Liver (tissue), 9 donors: ENCODE measurements around the gene HDAC9. TPM values are rescaled to one million over a fixed set of nuclear protein-coding genes. Genes with fewer than 3 reads are reported as not detected.

ENCODE experiments used
- DNase-seq: peaks from one replicate; pipeline ENCODE4 v3.0.0-alpha.2; 2017; ENCODE audit warnings: low spot score
- H3K27ac ChIP-seq, 2 donors: one replicate each; pipeline ENCODE4 v1.7.0; 2013; ENCODE audit warnings: inconsistent platforms in 2 of 2, low read length in 2 of 2, control low read depth in 1 of 2, low read depth in 1 of 2, mild to moderate bottlenecking in 1 of 2
- H3K27me3 ChIP-seq, 4 donors: one replicate each; pipeline versions ENCODE4 v1.6.1 to v1.7.0; 2013; ENCODE audit warnings: low read length in 3 of 4, inconsistent platforms in 1 of 4, mild to moderate bottlenecking in 1 of 4, moderate library complexity in 1 of 4; ENCODE audit not compliant: control insufficient read depth in 4 of 4, insufficient read depth in 4 of 4
- H3K36me3 ChIP-seq, 4 donors: one replicate each; pipeline versions ENCODE4 v1.6.1 to v1.7.0; 2013; ENCODE audit warnings: low read length in 3 of 4, mild to moderate bottlenecking in 3 of 4, low read depth in 1 of 4, moderate library complexity in 1 of 4; ENCODE audit not compliant: control insufficient read depth in 4 of 4, insufficient read depth in 3 of 4
- H3K4me1 ChIP-seq, 4 donors: one replicate each; pipeline versions ENCODE4 v1.6.1 to v1.7.0; 2013; ENCODE audit warnings: low read length in 3 of 4, mild to moderate bottlenecking in 3 of 4, moderate library complexity in 1 of 4; ENCODE audit not compliant: control insufficient read depth in 4 of 4, insufficient read depth in 4 of 4
- H3K4me3 ChIP-seq, 3 donors: one replicate each; pipeline versions ENCODE4 v1.6.1 to v1.7.0; 2013; ENCODE audit warnings: low read length in 3 of 3, control low read depth in 1 of 3, low read depth in 1 of 3, mild to moderate bottlenecking in 1 of 3
- H3K9ac ChIP-seq, 2 donors: one replicate each; pipeline ENCODE4 v1.7.0; 2013; ENCODE audit warnings: low read length in 2 of 2, mild to moderate bottlenecking in 2 of 2, moderate library complexity in 2 of 2, control low read depth in 1 of 2, low read depth in 1 of 2
- H3K9me3 ChIP-seq, 4 donors: one replicate each; pipeline versions ENCODE4 v1.6.1 to v1.7.0; 2013; ENCODE audit warnings: low read length in 3 of 4; ENCODE audit not compliant: control insufficient read depth in 4 of 4
- EGR1 ChIP-seq, 2 donors: IDR thresholded peaks; 2 replicates each; pipeline ENCODE4 v1.6.1; 2016 to 2018; ENCODE audit warnings: antibody characterized with exemption in 2 of 2, low read depth in 2 of 2
- FOXA1 ChIP-seq: IDR thresholded peaks from 2 replicates; pipeline ENCODE4 v1.6.1; 2016; ENCODE audit warnings: antibody characterized with exemption
- FOXA2 ChIP-seq: IDR thresholded peaks from 2 replicates; pipeline ENCODE4 v1.6.1; 2016; ENCODE audit warnings: antibody characterized with exemption
- GABPA ChIP-seq, 2 donors: IDR thresholded peaks in 1 of 2; conservative IDR thresholded peaks in 1 of 2; 2 replicates each; pipeline ENCODE4 v1.6.1; 2016; ENCODE audit warnings: antibody characterized with exemption in 2 of 2, mild to moderate bottlenecking in 1 of 2, moderate library complexity in 1 of 2
- HNF4A ChIP-seq, 2 donors: conservative IDR thresholded peaks; 2 replicates each; pipeline ENCODE4 v1.6.1; 2016; ENCODE audit warnings: antibody characterized with exemption in 2 of 2, mild to moderate bottlenecking in 2 of 2
- HNF4G ChIP-seq: IDR thresholded peaks from 2 replicates; pipeline ENCODE4 v1.6.1; 2016; ENCODE audit warnings: antibody characterized with exemption
- JUND ChIP-seq, 2 donors: IDR thresholded peaks; 2 replicates each; pipeline ENCODE4 v1.6.1; 2016; ENCODE audit warnings: antibody characterized with exemption in 2 of 2
- NR2F2 ChIP-seq: IDR thresholded peaks from 2 replicates; pipeline ENCODE4 v1.6.1; 2016; ENCODE audit warnings: antibody characterized with exemption
- RAD21 ChIP-seq, 2 donors: IDR thresholded peaks; 2 replicates each; pipeline ENCODE4 v1.6.1; 2016; ENCODE audit warnings: antibody characterized with exemption in 2 of 2, mild to moderate bottlenecking in 2 of 2
- RXRA ChIP-seq, 2 donors: IDR thresholded peaks; 2 replicates each; pipeline ENCODE4 v1.6.1; 2017 to 2018; ENCODE audit warnings: antibody characterized with exemption in 2 of 2, mild to moderate bottlenecking in 1 of 2
- SP1 ChIP-seq: IDR thresholded peaks from 2 replicates; pipeline ENCODE4 v1.6.1; 2018; ENCODE audit warnings: antibody characterized with exemption, mild to moderate bottlenecking
- TAF1 ChIP-seq: conservative IDR thresholded peaks from 2 replicates; pipeline ENCODE4 v1.6.1; 2016; ENCODE audit warnings: antibody characterized with exemption, mild to moderate bottlenecking
- YY1 ChIP-seq: IDR thresholded peaks from 2 replicates; pipeline ENCODE4 v1.6.1; 2016; ENCODE audit warnings: antibody characterized with exemption, mild to moderate bottlenecking
- ZBTB33 ChIP-seq: IDR thresholded peaks from 2 replicates; pipeline ENCODE4 v1.6.1; 2016; ENCODE audit warnings: antibody characterized with exemption
- WGBS: extraction: QIAGEN DNeasy Blood & Tissue Kit; methylation state at CpG from one replicate; pipeline ENCODE4 v1.1.7; 2013; 5-methylcytosine and 5-hydroxymethylcytosine counted together
- polyA plus RNA-seq, 2 donors: library from polyadenylated mRNA; stranded (reverse) in 1 of 2; unstranded in 1 of 2; fragments of 200-250 nt in 1 of 2; fragments of >200 nt in 1 of 2; fragmentation: Nextera tagmentation in 1 of 2; extraction: Ambion mirVana in 1 of 2; gene quantifications; one replicate each; pipeline versions ENCODE4 v1.2.1 to v1.2.3, GENCODE V29; 2013 to 2015
- total RNA-seq, 2 donors: library from RNA; depleted of rRNA; stranded (reverse); fragments of >200 nt; gene quantifications; one replicate each; pipeline ENCODE4 v1.2.3, GENCODE V29; 2014
- TF ChIP-seq, protein P1 (sequence below): fragments of 150-350 bp; IDR thresholded peaks from 2 replicates; pipeline ENCODE4 v1.5.1; 2017; ENCODE audit warnings: improper control_type of control experiment, low read depth, low read length; ENCODE audit not compliant: missing input control
- TF ChIP-seq, protein P2 (sequence below): IDR thresholded peaks from 2 replicates; pipeline ENCODE4 v1.6.1; 2016; ENCODE audit warnings: antibody characterized with exemption
- TF ChIP-seq, protein P3 (sequence below): IDR thresholded peaks from 2 replicates; pipeline ENCODE4 v1.6.1; 2016; ENCODE audit warnings: antibody characterized with exemption, mild to moderate bottlenecking
- TF ChIP-seq, protein P4 (sequence below): IDR thresholded peaks from 2 replicates; pipeline ENCODE4 v1.6.1; 2016; ENCODE audit warnings: antibody characterized with exemption
- donor health status: healthy.
- donor health status: healthy.
- donor health status: healthy.
- donor health status: healthy.
- donor health status: healthy.

The HDAC9 gene
- total and polyA plus RNA-seq, 4 donors = 1.0 to 10.1 (median 2.3) TPM

DNA sequence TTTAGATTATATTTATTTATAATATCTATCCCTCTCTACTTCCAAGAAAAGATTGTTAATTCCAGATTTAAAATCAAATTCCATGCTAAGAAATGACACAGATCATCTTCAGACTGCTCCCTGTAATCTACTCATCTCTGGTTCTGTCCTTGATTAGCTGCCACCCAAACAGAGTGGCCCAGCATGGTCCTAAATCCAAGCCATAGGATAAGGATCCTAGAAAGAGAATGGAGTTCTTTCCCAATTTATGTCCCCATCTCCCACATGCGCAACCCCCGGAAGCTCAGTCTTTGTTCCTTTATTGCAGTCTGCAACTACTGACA is 23.4 kb upstream of the HDAC9 start:
- H3K4me3 ChIP-seq = no peak overlapping the region
- H3K27ac ChIP-seq = no peak overlapping the region
- no peak for DNase-seq
- 97% methylated on average over 2 of the region's 2 CpGs for WGBS
- no peaks in the 10 kb centered on the region for H3K36me3 ChIP-seq
- peaks cover 0 to 3% (median 0%) of the 10 kb centered on the region in 4 donors for H3K4me1 ChIP-seq
- H3K27me3 ChIP-seq = no peaks in the 10 kb centered on the region
- no peak overlapping the region for H3K9ac ChIP-seq
- H3K9me3 ChIP-seq = peaks cover 0 to 2% (median 0%) of the 10 kb centered on the region in 4 donors
- no peak for TF ChIP-seq SP1

DNA sequence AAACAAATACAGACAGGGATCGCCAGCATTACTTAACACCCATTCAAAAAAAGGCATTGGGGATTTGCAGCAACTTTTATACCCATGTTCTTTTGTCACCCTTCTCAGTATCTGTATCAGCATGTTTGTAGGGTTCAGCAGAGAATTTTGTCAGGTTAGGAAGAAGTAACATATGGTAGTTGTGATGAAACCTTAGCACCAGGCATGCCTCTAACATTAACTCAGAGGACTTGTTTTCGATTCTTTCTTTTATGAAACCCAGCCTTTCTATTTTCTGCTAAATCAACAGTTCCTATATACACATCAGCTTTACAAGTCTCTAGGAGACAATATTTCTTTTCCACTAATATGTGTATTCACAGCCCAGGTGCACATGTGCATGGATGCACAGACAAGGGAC is 22.4 kb upstream of the HDAC9 start:
- H3K9me3 ChIP-seq = peaks cover 0 to 2% (median 0%) of the 10 kb centered on the region in 4 donors
- H3K4me1 ChIP-seq = peaks cover 0 to 1% (median 0%) of the 10 kb centered on the region in 4 donors
- no peak overlapping the region for H3K4me3 ChIP-seq
- TF ChIP-seq, protein P1, sequence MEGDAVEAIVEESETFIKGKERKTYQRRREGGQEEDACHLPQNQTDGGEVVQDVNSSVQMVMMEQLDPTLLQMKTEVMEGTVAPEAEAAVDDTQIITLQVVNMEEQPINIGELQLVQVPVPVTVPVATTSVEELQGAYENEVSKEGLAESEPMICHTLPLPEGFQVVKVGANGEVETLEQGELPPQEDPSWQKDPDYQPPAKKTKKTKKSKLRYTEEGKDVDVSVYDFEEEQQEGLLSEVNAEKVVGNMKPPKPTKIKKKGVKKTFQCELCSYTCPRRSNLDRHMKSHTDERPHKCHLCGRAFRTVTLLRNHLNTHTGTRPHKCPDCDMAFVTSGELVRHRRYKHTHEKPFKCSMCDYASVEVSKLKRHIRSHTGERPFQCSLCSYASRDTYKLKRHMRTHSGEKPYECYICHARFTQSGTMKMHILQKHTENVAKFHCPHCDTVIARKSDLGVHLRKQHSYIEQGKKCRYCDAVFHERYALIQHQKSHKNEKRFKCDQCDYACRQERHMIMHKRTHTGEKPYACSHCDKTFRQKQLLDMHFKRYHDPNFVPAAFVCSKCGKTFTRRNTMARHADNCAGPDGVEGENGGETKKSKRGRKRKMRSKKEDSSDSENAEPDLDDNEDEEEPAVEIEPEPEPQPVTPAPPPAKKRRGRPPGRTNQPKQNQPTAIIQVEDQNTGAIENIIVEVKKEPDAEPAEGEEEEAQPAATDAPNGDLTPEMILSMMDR = no peak
- TF ChIP-seq TAF1 = no peak
- TF ChIP-seq SP1 = no peak
- no peak for TF ChIP-seq RAD21 (IDR thresholded peaks at IDR 0.05)
- TF ChIP-seq GABPA (IDR thresholded peaks at IDR 0.05 in 1 of 2, conservative IDR thresholded peaks at IDR 0.05 in 1 of 2) = no peak
- TF ChIP-seq, protein P2, sequence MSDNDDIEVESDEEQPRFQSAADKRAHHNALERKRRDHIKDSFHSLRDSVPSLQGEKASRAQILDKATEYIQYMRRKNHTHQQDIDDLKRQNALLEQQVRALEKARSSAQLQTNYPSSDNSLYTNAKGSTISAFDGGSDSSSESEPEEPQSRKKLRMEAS = no peak
- no peak for TF ChIP-seq FOXA1
- TF ChIP-seq EGR1 (IDR thresholded peaks at IDR 0.05; ENCODE audit: low read depth in 2 of 2) = no peak
- no peak for TF ChIP-seq HNF4G
- TF ChIP-seq ZBTB33 = no peak
- TF ChIP-seq, protein P3, sequence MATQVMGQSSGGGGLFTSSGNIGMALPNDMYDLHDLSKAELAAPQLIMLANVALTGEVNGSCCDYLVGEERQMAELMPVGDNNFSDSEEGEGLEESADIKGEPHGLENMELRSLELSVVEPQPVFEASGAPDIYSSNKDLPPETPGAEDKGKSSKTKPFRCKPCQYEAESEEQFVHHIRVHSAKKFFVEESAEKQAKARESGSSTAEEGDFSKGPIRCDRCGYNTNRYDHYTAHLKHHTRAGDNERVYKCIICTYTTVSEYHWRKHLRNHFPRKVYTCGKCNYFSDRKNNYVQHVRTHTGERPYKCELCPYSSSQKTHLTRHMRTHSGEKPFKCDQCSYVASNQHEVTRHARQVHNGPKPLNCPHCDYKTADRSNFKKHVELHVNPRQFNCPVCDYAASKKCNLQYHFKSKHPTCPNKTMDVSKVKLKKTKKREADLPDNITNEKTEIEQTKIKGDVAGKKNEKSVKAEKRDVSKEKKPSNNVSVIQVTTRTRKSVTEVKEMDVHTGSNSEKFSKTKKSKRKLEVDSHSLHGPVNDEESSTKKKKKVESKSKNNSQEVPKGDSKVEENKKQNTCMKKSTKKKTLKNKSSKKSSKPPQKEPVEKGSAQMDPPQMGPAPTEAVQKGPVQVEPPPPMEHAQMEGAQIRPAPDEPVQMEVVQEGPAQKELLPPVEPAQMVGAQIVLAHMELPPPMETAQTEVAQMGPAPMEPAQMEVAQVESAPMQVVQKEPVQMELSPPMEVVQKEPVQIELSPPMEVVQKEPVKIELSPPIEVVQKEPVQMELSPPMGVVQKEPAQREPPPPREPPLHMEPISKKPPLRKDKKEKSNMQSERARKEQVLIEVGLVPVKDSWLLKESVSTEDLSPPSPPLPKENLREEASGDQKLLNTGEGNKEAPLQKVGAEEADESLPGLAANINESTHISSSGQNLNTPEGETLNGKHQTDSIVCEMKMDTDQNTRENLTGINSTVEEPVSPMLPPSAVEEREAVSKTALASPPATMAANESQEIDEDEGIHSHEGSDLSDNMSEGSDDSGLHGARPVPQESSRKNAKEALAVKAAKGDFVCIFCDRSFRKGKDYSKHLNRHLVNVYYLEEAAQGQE = no peak
- no peak for TF ChIP-seq HNF4A (conservative IDR thresholded peaks at IDR 0.05)
- no peak for TF ChIP-seq JUND (IDR thresholded peaks at IDR 0.05)
- no peak for TF ChIP-seq FOXA2
- no peak for TF ChIP-seq NR2F2
- TF ChIP-seq, protein P4, sequence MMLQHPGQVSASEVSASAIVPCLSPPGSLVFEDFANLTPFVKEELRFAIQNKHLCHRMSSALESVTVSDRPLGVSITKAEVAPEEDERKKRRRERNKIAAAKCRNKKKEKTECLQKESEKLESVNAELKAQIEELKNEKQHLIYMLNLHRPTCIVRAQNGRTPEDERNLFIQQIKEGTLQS = no peak
- TF ChIP-seq RXRA (IDR thresholded peaks at IDR 0.05) = no peak
- TF ChIP-seq YY1 = no peak
- no peak for DNase-seq
- no peaks in the 10 kb centered on the region for H3K27me3 ChIP-seq
- no peak overlapping the region for H3K27ac ChIP-seq
- 94% methylated on average over 2 of the region's 2 CpGs for WGBS
- H3K9ac ChIP-seq = no peak overlapping the region
- no peaks in the 10 kb centered on the region for H3K36me3 ChIP-seq
